IMR-90 (cell line): ENCODE data around the gene OPCML. TPM values are rescaled to one million over a fixed set of nuclear protein-coding genes. Genes with fewer than 3 reads are reported as not detected.

Source experiments
- ATAC-seq: fragments of 200-7000 bp; cut with Tn5 transposase; 2 replicates; pipeline ENCODE4 v1.9.1; 2020; ENCODE audit warnings: low read depth, mild to moderate bottlenecking, moderate library complexity
- BruUV-seq: library from RNA; stranded (reverse); fragments of 400-500 nt; replicated peaks from 2 replicates; lab custom pipeline; 2021; lab: Mats Ljungman, UMichigan
- CTCF ChIA-PET: fragments of 300-600 bp; formaldehyde crosslinking; extraction: SDS; loops from one replicate; lab custom pipeline; 2021; ENCODE audit warnings: antibody characterized with exemption; lab: Yijun Ruan, JAX
- POLR2A ChIA-PET: fragments of 300-600 bp; sonication (Branson Sonifier 250); formaldehyde crosslinking; loops from one replicate; lab custom pipeline; 2022; ENCODE audit warnings: antibody characterized with exemption; ENCODE audit not compliant: unreplicated experiment; lab: Charles Lee
- DNase-seq: peaks from one replicate; pipeline ENCODE4 v3.0.0; 2013
- H2AFZ ChIP-seq: replicated peaks from 2 replicates; pipeline ENCODE3; 2013; ENCODE audit warnings: low read length, mild to moderate bottlenecking; ENCODE audit not compliant: poor library complexity
- H2AK5ac ChIP-seq: 2 replicates; pipeline ENCODE4 v1.6.1; 2013; ENCODE audit warnings: low read depth, low read length, inconsistent platforms
- H2AK9ac ChIP-seq: replicated peaks from 2 replicates; pipeline ENCODE3; 2013; ENCODE audit warnings: mild to moderate bottlenecking, low read depth, low read length, moderate library complexity; ENCODE audit not compliant: poor library complexity
- H2BK120ac ChIP-seq: 2 replicates; pipeline ENCODE4 v1.6.1; 2013; ENCODE audit warnings: low read depth, low read length, inconsistent platforms
- H2BK15ac ChIP-seq: 3 replicates; pipeline ENCODE4 v1.6.1; 2013; ENCODE audit warnings: low read depth, low read length, inconsistent platforms
- H2BK20ac ChIP-seq: 2 replicates; pipeline ENCODE4 v1.6.1; 2013; ENCODE audit warnings: low read depth, mild to moderate bottlenecking, inconsistent platforms, low read length, moderate library complexity
- H2BK5ac ChIP-seq: 2 replicates; pipeline ENCODE4 v1.6.1; 2013; ENCODE audit warnings: mild to moderate bottlenecking, low read depth, low read length, inconsistent platforms; ENCODE audit not compliant: poor library complexity, severe bottlenecking
- H3K14ac ChIP-seq: replicated peaks from 2 replicates; pipeline ENCODE4 v1.6.1; 2013; ENCODE audit warnings: low read depth, low read length, inconsistent platforms
- H3K18ac ChIP-seq: 2 replicates; pipeline ENCODE4 v1.6.1; 2013; ENCODE audit warnings: low read depth, low read length, control low read depth
- H3K23ac ChIP-seq: 2 replicates; pipeline ENCODE4 v1.6.1; 2013; ENCODE audit warnings: low read depth, low read length, inconsistent platforms
- H3K27ac ChIP-seq: 2 replicates; pipeline ENCODE4 v1.5.1; 2013; ENCODE audit warnings: mild to moderate bottlenecking, control low read depth, low read length; ENCODE audit not compliant: insufficient read depth
- H3K27me3 ChIP-seq: 2 replicates; pipeline ENCODE4 v1.6.1; 2013; ENCODE audit warnings: low read length; ENCODE audit not compliant: control insufficient read depth, insufficient read depth
- H3K36me3 ChIP-seq: 2 replicates; pipeline ENCODE4 v1.6.1; 2013; ENCODE audit warnings: low read length, mixed read lengths; ENCODE audit not compliant: control insufficient read depth, insufficient read depth
- H3K4ac ChIP-seq: 2 replicates; pipeline ENCODE4 v1.6.1; 2013; ENCODE audit warnings: low read depth, low read length, inconsistent platforms
- H3K4me1 ChIP-seq: 2 replicates; pipeline ENCODE4 v1.6.1; 2013; ENCODE audit warnings: low read length, mixed read lengths; ENCODE audit not compliant: control insufficient read depth, insufficient read depth
- H3K4me2 ChIP-seq: 2 replicates; pipeline ENCODE4 v1.6.1; 2013; ENCODE audit warnings: low read depth, mild to moderate bottlenecking, control low read depth, low read length, moderate library complexity
- H3K4me3 ChIP-seq: 2 replicates; pipeline ENCODE4 v1.5.1; 2013; ENCODE audit warnings: low read depth, mild to moderate bottlenecking, control low read depth, low read length, moderate library complexity; ENCODE audit not compliant: insufficient read depth
- H3K56ac ChIP-seq: 2 replicates; pipeline ENCODE4 v1.6.1; 2013; ENCODE audit warnings: low read length, inconsistent platforms; ENCODE audit not compliant: insufficient read depth; ENCODE audit errors: extremely low read depth
- H3K79me1 ChIP-seq, 2 experiments: 2 replicates each; pipeline ENCODE4 v1.6.1; 2013; ENCODE audit warnings: low read length in 2 of 2, inconsistent platforms in 1 of 2, low read depth in 1 of 2
- H3K9ac ChIP-seq: 2 replicates; pipeline ENCODE4 v1.6.1; 2013; ENCODE audit warnings: low read depth, low read length, control low read depth
- H3K9me1 ChIP-seq: 2 replicates; pipeline ENCODE4 v1.6.1; 2013; ENCODE audit warnings: low read length, inconsistent platforms; ENCODE audit not compliant: insufficient read depth
- H3K9me3 ChIP-seq: 2 replicates; pipeline ENCODE4 v1.6.1; 2013; ENCODE audit warnings: low read length; ENCODE audit not compliant: control insufficient read depth, insufficient read depth
- H4K20me1 ChIP-seq: 2 replicates; pipeline ENCODE4 v1.6.1; 2013; ENCODE audit warnings: low read length, inconsistent platforms; ENCODE audit not compliant: insufficient read depth
- H4K5ac ChIP-seq: 2 replicates; pipeline ENCODE4 v1.6.1; 2013; ENCODE audit warnings: mild to moderate bottlenecking, low read depth, low read length, control low read depth
- H4K8ac ChIP-seq, 2 experiments: 2 replicates each; pipeline ENCODE4 v1.6.1; 2013; ENCODE audit warnings: low read depth in 2 of 2, low read length in 2 of 2, control low read depth in 1 of 2, inconsistent platforms in 1 of 2
- H4K91ac ChIP-seq: 2 replicates; pipeline ENCODE4 v1.6.1; 2013; ENCODE audit warnings: low read depth, low read length, inconsistent platforms; ENCODE audit not compliant: insufficient read depth
- BHLHE40 ChIP-seq: fragments of 150-350 bp; IDR thresholded peaks from 2 replicates; pipeline ENCODE4 v1.6.1; 2016; ENCODE audit warnings: mild to moderate bottlenecking, low read depth, low read length
- CEBPB ChIP-seq: IDR thresholded peaks from 2 replicates; pipeline ENCODE4 v1.6.1; 2012; ENCODE audit warnings: low read depth, low read length, improper control_type of control experiment
- CHD1 ChIP-seq: IDR thresholded peaks from 2 replicates; pipeline ENCODE4 v1.6.1; 2012; ENCODE audit warnings: low read depth, low read length, improper control_type of control experiment
- CTCF ChIP-seq: conservative IDR thresholded peaks from 2 replicates; pipeline ENCODE4 v1.5.1; 2012; ENCODE audit warnings: mild to moderate bottlenecking, low read depth, low read length, improper control_type of control experiment
- FOS ChIP-seq: fragments of 150-350 bp; IDR thresholded peaks from 2 replicates; pipeline ENCODE4 v1.6.1; 2016; ENCODE audit warnings: low read depth, low read length
- MAFK ChIP-seq: IDR thresholded peaks from 2 replicates; pipeline ENCODE4 v1.6.1; 2012; ENCODE audit warnings: low read depth, low read length, improper control_type of control experiment
- MAZ ChIP-seq: IDR thresholded peaks from 2 replicates; pipeline ENCODE4 v1.6.1; 2012; ENCODE audit warnings: low read depth, mild to moderate bottlenecking, low read length, improper control_type of control experiment, moderate library complexity, borderline replicate concordance
- MXI1 ChIP-seq: IDR thresholded peaks from 2 replicates; pipeline ENCODE4 v1.6.1; 2012; ENCODE audit warnings: low read depth, mild to moderate bottlenecking, low read length, moderate library complexity, borderline replicate concordance
- POLR2A ChIP-seq: IDR thresholded peaks from 2 replicates; pipeline ENCODE4 v1.6.1; 2012; ENCODE audit warnings: mild to moderate bottlenecking, low read depth, low read length
- RFX5 ChIP-seq: IDR thresholded peaks from 2 replicates; pipeline ENCODE4 v1.8.0; 2012; ENCODE audit warnings: low read depth, mild to moderate bottlenecking, low read length, moderate library complexity
- SMC3 ChIP-seq: fragments of 150-350 bp; IDR thresholded peaks from 2 replicates; pipeline ENCODE4 v1.6.1; 2016; ENCODE audit warnings: low read depth, mild to moderate bottlenecking, antibody characterized with exemption, low read length, moderate library complexity
- USF2 ChIP-seq: fragments of 150-350 bp; IDR thresholded peaks from 2 replicates; pipeline ENCODE4 v1.6.1; 2017; ENCODE audit warnings: mild to moderate bottlenecking, antibody characterized with exemption, low read length, low read depth
- WGBS, 2 experiments: methylation state at CpG; one replicate each; pipeline versions ENCODE4 v1.1.5 to v1.1.7; 2013; ENCODE audit warnings: missing lambda C conversion rate in 2 of 2; ENCODE audit not compliant: insufficient read length in 1 of 2; ENCODE audit errors: extremely low coverage in 2 of 2; 5-methylcytosine and 5-hydroxymethylcytosine counted together
- dilution Hi-C: fragments of 300-500 bp; cut with HindIII; formaldehyde crosslinking; loops from one replicate; pipeline ENCODE4 v1.14.3; 2018; ENCODE audit warnings: low sequenced_read_pairs; ENCODE audit not compliant: unreplicated experiment
- in situ Hi-C: fragments of 300-500 bp; cut with MboI; formaldehyde crosslinking; loops from 3 replicates; pipeline ENCODE4 v1.14.3; 2019; ENCODE audit warnings: low sequenced_read_pairs, inconsistent platforms, mixed read lengths
- intact Hi-C: fragments of 100-400 bp; cut with micrococcal nuclease; formaldehyde crosslinking; loops from 2 replicates; pipeline ENCODE4 v1.10.0; 2022
- polyA plus RNA-seq, 3 experiments: library from polyadenylated mRNA; depleted of rRNA; stranded (reverse); fragments of >200 nt; gene quantifications; 2 replicates each; pipeline ENCODE4 v1.2.3, GENCODE V29; 2012; ENCODE audit warnings: low replicate concordance in 1 of 3
- total RNA-seq: library from RNA; depleted of rRNA; stranded (reverse); fragments of >200 nt; gene quantifications from 2 replicates; pipeline ENCODE4 v1.2.3, GENCODE V29; 2012

Gene OPCML
- total and polyA plus RNA-seq, 2 of the 4 experiments (the other 2 are of a cell fraction): under 0.01 to 2.6 TPM

GRCh38 chr11:133104009-133104744, 428.1 kb downstream of the OPCML start:
- dilution Hi-C loops (no loop called here), in situ Hi-C loops (no loop called here), intact Hi-C loops (no loop called here)
- ChIA-PET POLR2A (no interaction called here), CTCF (interaction anchor here (0.5 kb wide), 1 partner anchor 1817 kb away, joined by 3 read pairs; no protein-coding TSS in a partner anchor)
- Histone ChIP-seq H3K9ac (no peak overlapping the region), H3K27ac (no peak overlapping the region), H3K18ac (no peak overlapping the region), H3K27me3 (no peaks in the 10 kb centered on the region), H3K9me3 (peaks cover 9% of the 10 kb centered on the region), H3K4ac (no peak overlapping the region), H3K4me3 (no peak overlapping the region), H2AFZ (no peak overlapping the region), H2BK20ac (no peak overlapping the region), H3K4me2 (no peak overlapping the region), H4K8ac (no peak overlapping the region), H2AK9ac (no peak overlapping the region), H2BK5ac (no peak overlapping the region), H3K9me1 (no peaks in the 10 kb centered on the region), H3K36me3 (no peaks in the 10 kb centered on the region), H3K56ac (no peak overlapping the region), H2BK120ac (no peak overlapping the region), H3K79me1 (no peaks in the 10 kb centered on the region), H3K23ac (no peak overlapping the region), H2BK15ac (no peak overlapping the region), H3K14ac (no peak overlapping the region), H4K91ac (no peak overlapping the region), H3K4me1 (no peaks in the 10 kb centered on the region), H2AK5ac (no peak overlapping the region), H4K5ac (no peak overlapping the region), H4K20me1 (no peaks in the 10 kb centered on the region)
- ATAC-seq: no peak
- no TSS peak for BruUV-seq
- no peak for DNase-seq
- TF ChIP-seq MAZ (no peak), BHLHE40 (no peak), USF2 (no peak), POLR2A (no peak), FOS (no peak), MAFK (no peak), CEBPB (no peak), SMC3 (no peak), MXI1 (no peak), RFX5 (no peak), CHD1 (no peak), CTCF (no peak)
- WGBS, 2 experiments: no CpG with 5 or more reads among the region's 4 CpGs
